CD14-positive monocyte (primary cell): ENCODE results near the gene RGL1. TPM values are rescaled to one million over a fixed set of nuclear protein-coding genes. Genes with fewer than 3 reads are reported as not detected.

Experiments used
- DNase-seq, 3 donors: peaks; one replicate each; pipeline ENCODE4 v3.0.0-alpha.2; 2011 to 2022
- H2AFZ ChIP-seq: 2 replicates; pipeline ENCODE4 v1.6.0; 2012; ENCODE audit warnings: mild to moderate bottlenecking, low read depth, low read length, inconsistent platforms; ENCODE audit not compliant: insufficient read depth, poor library complexity, severe bottlenecking
- H3K27ac ChIP-seq, 2 donors: 1 replicate in 1 of 2; 2 replicates in 1 of 2; pipeline ENCODE4 v1.5.1; 2012 to 2013; ENCODE audit warnings: low read length in 2 of 2, control low read depth in 1 of 2, inconsistent platforms in 1 of 2, low read depth in 1 of 2, mild to moderate bottlenecking in 1 of 2
- H3K27me3 ChIP-seq, 2 donors: one replicate each; pipeline versions ENCODE4 v1.6.0 to v1.6.1; 2011 to 2013; ENCODE audit warnings: low read length in 2 of 2; ENCODE audit not compliant: control insufficient read depth in 2 of 2, insufficient read depth in 2 of 2
- H3K36me3 ChIP-seq, 2 donors: replicated peaks in 1 of 2; 1 replicate in 1 of 2; 2 replicates in 1 of 2; pipeline versions ENCODE4 v1.5.1 to v1.6.1; 2012 to 2013; ENCODE audit warnings: low read length in 2 of 2, control low read depth in 1 of 2, inconsistent platforms in 1 of 2, mild to moderate bottlenecking in 1 of 2; ENCODE audit not compliant: insufficient read depth in 2 of 2, control insufficient read depth in 1 of 2
- H3K4me1 ChIP-seq, 2 donors: 1 replicate in 1 of 2; 2 replicates in 1 of 2; pipeline versions ENCODE4 v1.5.1 to v1.6.1; 2012 to 2013; ENCODE audit warnings: low read length in 2 of 2, control low read depth in 1 of 2, inconsistent platforms in 1 of 2, mild to moderate bottlenecking in 1 of 2, moderate library complexity in 1 of 2; ENCODE audit not compliant: insufficient read depth in 2 of 2, control insufficient read depth in 1 of 2
- H3K4me2 ChIP-seq: replicated peaks from 2 replicates; pipeline ENCODE3; 2012; ENCODE audit warnings: low read length, moderate library complexity, mild to moderate bottlenecking; ENCODE audit not compliant: poor library complexity, severe bottlenecking; ENCODE audit errors: extremely low read depth
- H3K4me3 ChIP-seq, 3 experiments: fragments of 200-600 bp in 1 of 3; sonication (generic) in 1 of 3; replicated peaks in 1 of 3; 1 replicate in 2 of 3; 2 replicates in 1 of 3; pipeline ENCODE4 v1.5.1; 2011 to 2013; ENCODE audit warnings: low read length in 3 of 3, mild to moderate bottlenecking in 3 of 3, control low read depth in 2 of 3, low read depth in 2 of 3, inconsistent platforms in 1 of 3, moderate library complexity in 1 of 3
- H3K79me2 ChIP-seq: 2 replicates; pipeline ENCODE4 v1.6.0; 2012; ENCODE audit warnings: mild to moderate bottlenecking, control low read depth, inconsistent platforms, low read length, moderate library complexity; ENCODE audit not compliant: insufficient read depth
- H3K9ac ChIP-seq: 2 replicates; pipeline ENCODE4 v1.6.0; 2017; ENCODE audit warnings: low read length, mild to moderate bottlenecking; ENCODE audit not compliant: insufficient read depth, poor library complexity, severe bottlenecking
- H3K9me3 ChIP-seq, 2 donors: replicated peaks in 1 of 2; 1 replicate in 1 of 2; 2 replicates in 1 of 2; pipeline versions ENCODE4 v1.5.1 to v1.6.1; 2012 to 2013; ENCODE audit warnings: low read length in 2 of 2, control low read depth in 1 of 2; ENCODE audit not compliant: control insufficient read depth in 1 of 2, insufficient read depth in 1 of 2
- H4K20me1 ChIP-seq: 2 replicates; pipeline ENCODE4 v1.6.0; 2012; ENCODE audit warnings: mild to moderate bottlenecking, low read length, control low read depth, moderate library complexity; ENCODE audit not compliant: insufficient read depth
- H3K27ac Mint-ChIP-seq, 7 donors: one replicate each; pipeline ENCODE4 v1.8.0; 2020; ENCODE audit warnings: mild to moderate bottlenecking in 7 of 7, mixed read lengths in 7 of 7, moderate library complexity in 6 of 7, inconsistent platforms in 2 of 7
- H3K27me3 Mint-ChIP-seq, 3 donors: one replicate each; pipeline ENCODE4 v1.8.0; 2021 to 2022; ENCODE audit warnings: low read depth in 3 of 3, mild to moderate bottlenecking in 3 of 3, mixed read lengths in 3 of 3, moderate library complexity in 3 of 3, inconsistent platforms in 1 of 3
- H3K36me3 Mint-ChIP-seq, 2 donors: one replicate each; pipeline ENCODE4 v1.8.0; 2020; ENCODE audit warnings: mixed read lengths in 2 of 2, inconsistent platforms in 1 of 2, mild to moderate bottlenecking in 1 of 2
- H3K4me1 Mint-ChIP-seq: one replicate; pipeline ENCODE4 v1.8.0; 2020; ENCODE audit warnings: mild to moderate bottlenecking, mixed read lengths
- H3K4me3 Mint-ChIP-seq, 2 donors: one replicate each; pipeline ENCODE4 v1.8.0; 2020; ENCODE audit warnings: mild to moderate bottlenecking in 2 of 2, mixed read lengths in 2 of 2, moderate library complexity in 1 of 2
- H3K9me3 Mint-ChIP-seq, 7 donors: one replicate each; pipeline ENCODE4 v1.8.0; 2020 to 2022; ENCODE audit warnings: mixed read lengths in 7 of 7, mild to moderate bottlenecking in 6 of 7, moderate library complexity in 6 of 7, inconsistent platforms in 2 of 7
- CTCF ChIP-seq: fragments of 200-600 bp; IDR thresholded peaks from one replicate; pipeline ENCODE4 v1.8.0; 2022; ENCODE audit warnings: antibody characterized with exemption, mild to moderate bottlenecking
- WGBS: methylation state at CpG from one replicate; pipeline ENCODE4 v1.1.5; 2013; ENCODE audit warnings: missing lambda C conversion rate; ENCODE audit not compliant: insufficient coverage; 5-methylcytosine and 5-hydroxymethylcytosine counted together
- intact Hi-C, 2 donors: fragments of 100-400 bp; cut with micrococcal nuclease; formaldehyde crosslinking; loops; one replicate each; pipeline versions ENCODE4 v1.15.0 to v1.15.1; 2023
- polyA plus RNA-seq, 3 donors: library from polyadenylated mRNA; depleted of rRNA in 1 of 3; unstranded in 2 of 3; stranded (reverse) in 1 of 3; fragments of 300-500 nt in 2 of 3; fragments of >200 nt in 1 of 3; fragmentation: Illumina TruSeq in 2 of 3; gene quantifications; 1 replicate in 2 of 3; 2 replicates in 1 of 3; pipeline ENCODE4 v1.2.3, GENCODE V29; 2012 to 2021

RGL1 gene
- polyA plus RNA-seq, 3 donors = 1.2 to 3.3 (median 2.0) TPM

- H3K27me3 ChIP-seq = peaks cover 16 to 20% of the 10 kb centered on the region in 2 donors
- no peaks in the 10 kb centered on the region for H3K36me3 ChIP-seq
- no peak for TF ChIP-seq CTCF
- Mint-ChIP-seq H3K9me3 (peaks cover 5 to 31% (median 8%) of the 10 kb centered on the region in 7 donors), H3K27me3 (peaks cover 9 to 28% (median 18%) of the 10 kb centered on the region in 3 donors), H3K4me1 (peaks cover 35% of the 10 kb centered on the region), H3K27ac (peak overlapping the region in 1 of 7 donors; percentile 45), H3K4me3 (peak overlapping the region in 1 of 2 donors; percentile 98), H3K36me3 (peaks cover 3 to 7% of the 10 kb centered on the region in 2 donors)
- intact Hi-C loops = loop anchor here in 1 of 2 donors (10.0 kb wide), 1 partner anchor 110 kb away; no protein-coding TSS in a partner anchor
- H3K27ac ChIP-seq = no peak overlapping the region
- no peaks in the 10 kb centered on the region for H3K79me2 ChIP-seq
- no peak overlapping the region for H3K9ac ChIP-seq
- H2AFZ ChIP-seq = no peak overlapping the region
- peak overlapping the region in 1 of 3 experiments; percentile 84 for H3K4me3 ChIP-seq
- no CpG with 5 or more reads among the region's 5 CpGs for WGBS
- no peak for DNase-seq
- peak overlapping the region; percentile 94 for H3K4me2 ChIP-seq
- H4K20me1 ChIP-seq = no peaks in the 10 kb centered on the region
- H3K4me1 ChIP-seq = peaks cover 36 to 43% of the 10 kb centered on the region in 2 donors
- peaks cover 3 to 16% of the 10 kb centered on the region in 2 donors for H3K9me3 ChIP-seq
Measured at GRCh38 chr1:183804387-183804786, 533 bp upstream of the RGL1 start.

- no peak overlapping the region for H3K9ac ChIP-seq
- Mint-ChIP-seq H3K9me3 (peaks cover 5 to 20% (median 8%) of the 10 kb centered on the region in 7 donors), H3K27ac (no peak overlapping the region), H3K4me3 (peak overlapping the region in 1 of 2 donors; percentile 68), H3K36me3 (peaks cover 3 to 7% of the 10 kb centered on the region in 2 donors), H3K27me3 (peaks cover 9 to 28% (median 18%) of the 10 kb centered on the region in 3 donors), H3K4me1 (peaks cover 42% of the 10 kb centered on the region)
- peaks cover 45 to 55% of the 10 kb centered on the region in 2 donors for H3K4me1 ChIP-seq
- H3K27ac ChIP-seq = no peak overlapping the region
- 83% methylated on average over 1 of the region's 4 CpGs for WGBS
- intact Hi-C loops = loop anchor here in 1 of 2 donors (10.0 kb wide), 1 partner anchor 109 kb away; no protein-coding TSS in a partner anchor
- no peaks in the 10 kb centered on the region for H4K20me1 ChIP-seq
- H3K9me3 ChIP-seq = peaks cover 3 to 11% of the 10 kb centered on the region in 2 donors
- H3K27me3 ChIP-seq = peaks cover 16 to 20% of the 10 kb centered on the region in 2 donors
- H3K79me2 ChIP-seq = no peaks in the 10 kb centered on the region
- no peak for DNase-seq
- no peak overlapping the region for H2AFZ ChIP-seq
- no peaks in the 10 kb centered on the region for H3K36me3 ChIP-seq
- peak overlapping the region; percentile 94 for H3K4me2 ChIP-seq
- H3K4me3 ChIP-seq = peak overlapping the region in 1 of 3 experiments; percentile 35
- TF ChIP-seq CTCF = no peak
Measured at GRCh38 chr1:183806125-183806524, 1.2 kb downstream of the RGL1 start.
